HPDE6-E6E7 (cell line): Measurements from ENCODE around the gene AFF4.
"Not testable (repeated sequence)": the region's sequence is repeated elsewhere in the genome, so short reads cannot be mapped to it uniquely, and the experiment has no call there.

Experiments used
- DNase-seq: peaks from one replicate; pipeline ENCODE4 v3.0.0; 2011; ENCODE audit warnings: missing footprints; ENCODE audit errors: extremely low spot score

Gene AFF4

DNA sequence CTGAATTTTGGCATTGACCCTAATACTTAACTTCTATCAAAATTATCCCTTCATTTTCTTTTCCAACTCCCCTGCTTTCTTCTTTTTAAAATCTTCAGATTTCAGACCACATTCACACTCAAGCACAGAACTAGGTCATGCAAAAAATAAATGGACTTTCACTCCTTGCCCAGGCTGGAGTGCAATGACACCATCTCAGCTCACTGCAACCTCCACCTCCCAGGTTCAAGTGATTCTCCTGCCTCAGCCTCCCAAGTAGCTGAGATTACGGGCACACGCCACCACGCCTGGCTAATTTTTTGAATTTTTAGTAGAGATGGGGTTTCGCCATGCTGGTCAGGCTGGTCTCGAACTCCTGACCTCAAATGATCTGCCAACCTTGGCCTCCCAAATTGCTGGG lies 108.4 kb downstream of the AFF4 start:
- not testable (repeated sequence) for DNase-seq

DNA sequence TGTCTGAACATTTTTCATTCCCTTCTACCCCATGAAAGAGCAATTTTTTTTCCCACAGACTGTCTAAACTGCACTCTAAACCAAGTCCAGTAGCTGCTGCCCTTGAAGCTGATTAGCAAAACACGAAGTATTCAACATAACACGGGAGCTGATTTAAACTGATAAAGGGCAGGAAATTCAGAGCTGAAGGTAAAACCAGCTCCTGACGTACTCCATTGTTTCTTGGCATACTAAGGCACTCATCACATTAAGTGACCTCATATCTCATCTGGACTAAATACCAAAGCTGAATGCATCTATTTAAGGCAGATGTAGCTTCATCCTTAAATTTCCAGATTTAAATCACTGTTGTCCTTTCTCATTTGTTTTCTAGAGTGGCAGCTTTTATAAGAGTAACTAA lies 109.1 kb downstream of the AFF4 start:
- DNase-seq = no peak

DNA sequence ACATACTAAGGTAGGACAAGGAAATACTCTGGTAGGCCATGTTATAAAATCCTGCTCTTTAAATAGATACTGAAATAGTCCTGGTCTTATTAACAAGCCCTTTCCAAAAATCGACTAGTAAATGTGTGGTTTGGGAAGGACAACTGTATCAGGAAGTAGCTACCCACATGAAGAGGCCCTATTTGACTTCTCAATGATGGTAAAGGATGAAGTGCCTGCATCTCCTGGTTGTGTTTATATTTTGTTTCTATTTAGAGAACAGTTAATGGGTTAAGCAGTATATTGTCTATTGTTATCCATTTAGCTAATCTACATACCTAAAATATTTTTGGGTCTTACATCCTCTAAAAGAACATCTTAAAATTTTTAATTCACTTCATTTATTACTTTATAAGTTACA lies 109.6 kb downstream of the AFF4 start:
- DNase-seq = no peak

DNA sequence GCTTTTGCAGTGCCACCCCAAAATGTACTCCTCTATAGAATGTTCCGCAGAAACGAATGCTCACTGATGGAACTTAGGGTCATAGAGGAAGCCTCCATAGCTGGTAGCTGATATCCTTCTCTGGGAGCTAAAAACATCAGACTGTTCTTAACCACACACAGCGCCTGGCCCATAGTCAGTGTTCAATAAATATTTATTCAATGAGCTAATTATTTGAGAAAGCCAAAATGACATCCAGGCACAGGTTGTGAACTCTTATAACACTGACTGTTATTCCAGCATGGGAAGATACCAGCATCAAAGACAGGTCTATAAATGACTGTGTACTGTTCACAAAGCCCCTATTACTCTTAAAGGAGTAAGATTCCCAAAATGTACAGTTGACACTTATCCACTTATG lies 110.1 kb downstream of the AFF4 start:
- no peak for DNase-seq

DNA sequence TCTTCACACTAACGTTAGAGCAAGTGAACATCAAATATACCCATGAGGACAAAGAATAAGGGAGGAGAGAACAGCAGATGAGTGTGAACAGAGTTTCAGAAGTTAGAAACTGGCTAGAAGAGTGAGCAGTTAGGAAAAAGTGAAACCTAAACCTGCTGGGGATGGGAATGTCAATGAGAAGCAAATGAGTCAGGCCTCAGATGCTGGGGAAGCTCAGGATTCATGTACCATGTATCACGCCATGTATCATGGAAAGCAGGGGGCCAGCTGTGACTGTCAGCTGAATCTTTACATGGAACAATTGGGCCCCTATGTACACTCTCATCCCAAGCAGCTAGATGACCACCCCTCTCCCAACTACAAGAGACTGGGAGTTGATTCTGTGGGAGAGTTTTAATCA lies 113.4 kb downstream of the AFF4 start:
- no peak for DNase-seq

DNA sequence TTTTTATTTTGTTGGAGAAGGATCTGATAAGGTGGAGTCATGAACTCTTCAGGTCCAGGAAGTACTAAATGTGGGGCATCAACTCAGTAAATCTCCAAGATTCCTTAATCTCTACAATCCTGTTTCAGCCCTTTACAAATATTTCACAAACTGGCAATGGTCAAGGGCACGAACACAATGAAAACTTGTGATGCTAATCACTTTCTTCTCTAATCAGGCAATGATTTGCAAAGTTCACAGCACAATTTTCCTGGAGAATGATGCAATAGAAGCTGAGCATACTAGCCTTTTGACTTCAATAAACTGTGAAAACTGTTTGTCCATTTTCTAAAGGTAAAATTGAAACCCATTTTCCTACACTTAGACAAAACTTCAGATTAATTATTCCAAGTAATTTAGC lies 114.1 kb downstream of the AFF4 start:
- no peak for DNase-seq

DNA sequence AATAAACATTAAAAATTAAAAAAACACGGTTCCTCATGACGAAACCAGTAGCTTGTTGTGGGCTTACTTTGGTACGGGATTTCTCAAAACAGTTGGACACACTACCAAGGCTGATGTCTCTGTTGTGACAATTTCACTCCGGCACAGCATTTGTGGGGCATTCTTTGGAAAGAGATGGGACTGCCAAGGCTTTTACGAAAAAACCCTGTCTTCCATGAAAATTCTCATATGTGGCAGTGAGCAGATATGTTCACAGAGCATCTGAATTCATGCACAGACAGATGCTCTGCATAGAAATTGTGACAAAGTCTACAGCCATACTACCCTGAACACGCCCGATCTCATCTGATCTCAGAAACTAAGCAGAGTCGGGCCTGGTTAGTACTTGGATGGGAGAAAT lies 115.2 kb downstream of the AFF4 start:
- no peak for DNase-seq

DNA sequence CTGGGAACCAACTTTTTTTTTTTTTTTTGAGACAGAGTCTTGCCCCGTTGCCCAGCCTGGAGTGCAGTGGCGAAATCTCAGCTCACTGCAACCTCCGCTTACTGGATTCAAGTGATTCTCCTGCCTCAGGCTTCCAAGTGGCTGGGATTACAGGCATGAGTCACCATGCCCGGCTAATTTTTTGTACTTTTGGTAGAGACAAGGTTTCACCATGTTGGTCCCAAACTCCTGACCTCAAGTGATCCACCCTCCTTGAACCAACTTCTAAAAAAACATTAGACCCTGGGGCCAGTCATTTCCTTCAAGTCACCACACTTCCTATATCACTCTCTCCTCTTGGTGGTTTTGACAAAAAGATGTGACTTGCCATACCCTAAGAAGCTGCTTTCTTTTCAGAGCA lies 122.1 kb downstream of the AFF4 start:
- no peak for DNase-seq

DNA sequence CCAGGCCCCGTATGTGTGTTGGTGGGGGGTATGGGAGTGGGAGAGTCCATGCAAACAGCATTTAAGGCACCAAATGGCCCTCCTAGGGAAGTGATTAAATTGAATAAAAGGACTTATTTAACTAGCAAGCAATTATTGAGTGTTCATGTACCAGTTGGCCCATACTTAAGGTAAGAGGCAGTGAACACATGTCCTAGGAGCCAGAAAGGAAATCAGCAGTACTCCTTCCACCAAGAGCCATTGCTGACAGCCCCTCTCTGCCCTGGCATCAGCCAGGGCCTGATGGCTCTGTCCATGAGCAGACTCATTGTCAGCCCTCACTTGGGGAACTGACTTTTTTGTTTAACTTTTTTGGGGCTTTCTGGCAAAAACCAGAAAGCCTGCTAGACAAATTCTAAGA lies 122.5 kb downstream of the AFF4 start:
- DNase-seq = no peak

DNA sequence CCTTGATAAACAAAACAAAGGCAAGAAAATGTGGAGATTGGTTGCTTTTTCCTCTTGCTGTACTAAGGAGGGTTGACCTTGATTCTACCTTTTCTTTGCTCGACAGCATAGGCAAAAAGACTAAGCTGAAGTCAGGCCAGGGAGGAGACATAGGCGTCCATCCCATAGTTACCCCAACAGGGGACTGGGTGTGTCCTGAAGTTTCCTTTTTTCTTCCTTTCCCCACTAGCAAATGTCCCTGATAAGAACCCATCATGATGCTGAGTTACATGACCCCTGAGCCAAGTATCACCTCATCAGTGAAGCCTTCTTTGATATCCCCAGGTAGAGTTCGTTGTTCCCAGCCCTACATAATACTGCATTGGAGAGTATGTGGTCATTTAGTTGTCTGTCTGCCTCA lies 123.1 kb downstream of the AFF4 start:
- no peak for DNase-seq

DNA sequence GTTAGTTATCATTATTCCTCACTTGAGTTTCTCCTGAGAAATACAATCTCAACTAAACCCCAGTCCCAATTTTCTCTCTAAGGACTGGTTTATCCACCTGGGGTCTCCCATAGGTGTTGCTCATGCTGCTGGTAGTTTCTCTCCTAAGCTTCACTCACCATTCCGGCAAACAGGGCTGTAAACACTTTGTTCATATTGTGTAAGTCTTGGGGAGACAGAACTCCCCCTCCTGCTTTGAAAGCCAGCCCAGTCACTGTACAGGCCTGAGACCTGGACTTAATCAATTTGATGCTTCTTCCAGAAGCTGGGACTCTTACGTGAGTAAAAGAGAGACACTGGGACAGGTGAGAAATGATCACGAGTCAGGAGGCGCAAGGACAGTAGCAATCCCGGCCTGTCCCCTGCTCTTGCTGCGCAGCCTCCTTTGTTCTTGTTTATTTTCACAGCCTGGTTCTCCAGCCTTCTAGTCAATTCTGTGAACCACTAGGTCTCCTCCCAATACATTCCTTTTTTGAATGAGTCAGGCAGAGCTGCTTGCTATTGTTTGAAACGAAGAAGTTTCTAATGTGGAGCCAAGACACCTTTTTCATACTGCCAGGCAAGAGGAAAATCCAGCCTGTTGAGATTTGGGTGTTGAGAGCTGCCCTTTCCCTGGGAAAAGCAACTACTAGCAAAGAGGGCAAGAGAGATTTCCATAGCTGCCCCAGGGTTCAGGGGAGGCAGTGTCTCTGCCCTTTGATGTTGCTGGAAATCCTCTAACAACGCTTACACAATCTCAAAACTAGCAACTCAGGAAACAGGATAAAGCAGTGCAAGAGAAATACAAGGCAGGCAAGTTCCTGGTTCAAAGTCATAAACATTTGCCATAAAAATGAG lies 123.8 kb downstream of the AFF4 start:
- DNase-seq = no peak

DNA sequence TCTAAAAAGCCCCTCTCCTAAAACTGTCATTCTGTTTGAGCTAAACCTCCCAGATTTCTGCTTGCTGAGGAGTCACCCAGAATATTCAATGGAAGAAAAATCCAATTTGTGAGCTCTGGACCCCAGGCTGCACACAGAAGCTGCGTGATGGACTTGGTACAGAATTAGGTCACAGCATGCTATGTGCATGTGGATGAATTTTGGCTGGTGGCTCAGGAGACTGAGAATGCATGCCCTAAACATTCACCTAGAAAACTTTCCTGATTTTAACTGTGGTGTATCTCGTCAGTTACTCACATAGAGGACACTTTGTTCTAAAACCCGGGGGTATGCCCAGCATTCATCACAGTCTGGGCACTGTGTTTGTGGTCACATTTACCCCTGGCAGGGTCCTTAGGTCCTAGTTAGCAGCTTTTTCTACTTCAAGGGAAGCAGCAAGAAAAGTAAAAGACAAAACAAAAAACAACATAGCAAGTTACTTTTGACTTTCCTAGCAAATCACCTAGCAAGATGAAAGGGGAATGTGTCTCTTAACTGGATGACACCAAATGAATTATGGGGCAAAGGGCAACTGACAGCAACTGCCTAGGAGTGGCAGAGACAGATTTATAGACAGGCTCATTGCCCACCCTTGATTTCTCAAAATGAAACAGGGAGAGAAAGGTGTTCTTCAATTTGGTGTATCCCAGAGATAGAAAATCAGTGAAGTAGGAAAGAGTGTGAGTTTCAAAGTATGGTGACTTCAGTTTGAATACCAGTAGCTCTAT lies 124.7 kb downstream of the AFF4 start:
- no peak for DNase-seq

DNA sequence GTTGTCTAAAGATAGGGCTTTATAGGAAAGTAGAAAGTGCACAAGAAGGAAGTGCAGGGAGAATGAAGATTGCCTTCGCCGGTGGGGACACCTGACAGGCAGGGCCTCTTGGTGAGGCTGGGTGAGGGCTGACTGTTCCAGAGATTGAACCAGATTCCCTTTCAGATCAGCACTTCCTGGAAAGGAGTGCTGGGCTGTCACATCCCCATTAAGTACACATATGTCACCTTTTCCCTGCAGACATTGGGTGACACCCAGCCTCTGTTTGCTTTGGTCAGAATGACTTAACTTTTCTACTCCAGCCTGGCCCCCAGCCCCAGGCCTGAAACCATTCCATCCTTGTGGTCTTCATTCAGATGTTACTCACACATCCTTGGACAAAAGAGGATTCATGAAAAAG lies 125.6 kb downstream of the AFF4 start:
- DNase-seq = no peak

DNA sequence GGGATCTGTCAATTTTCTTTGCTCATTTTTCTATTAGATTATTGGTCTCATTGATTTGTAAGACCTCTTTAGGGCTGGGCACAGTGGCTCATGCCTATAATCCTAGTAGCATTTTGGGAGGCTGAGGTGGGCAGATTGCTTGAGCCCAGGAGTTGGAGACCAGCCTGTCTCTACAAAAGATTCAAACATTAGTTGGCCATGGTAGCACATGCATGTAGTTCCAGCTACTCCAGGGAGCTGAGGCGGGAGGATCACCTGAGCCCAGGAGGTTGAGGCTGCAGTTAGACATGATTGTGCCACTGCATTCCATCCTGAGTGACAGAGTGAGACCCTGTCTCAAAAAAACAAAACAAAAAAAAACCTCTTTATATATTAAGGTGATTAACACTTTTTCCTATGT lies 126.6 kb downstream of the AFF4 start:
- DNase-seq = no peak

DNA sequence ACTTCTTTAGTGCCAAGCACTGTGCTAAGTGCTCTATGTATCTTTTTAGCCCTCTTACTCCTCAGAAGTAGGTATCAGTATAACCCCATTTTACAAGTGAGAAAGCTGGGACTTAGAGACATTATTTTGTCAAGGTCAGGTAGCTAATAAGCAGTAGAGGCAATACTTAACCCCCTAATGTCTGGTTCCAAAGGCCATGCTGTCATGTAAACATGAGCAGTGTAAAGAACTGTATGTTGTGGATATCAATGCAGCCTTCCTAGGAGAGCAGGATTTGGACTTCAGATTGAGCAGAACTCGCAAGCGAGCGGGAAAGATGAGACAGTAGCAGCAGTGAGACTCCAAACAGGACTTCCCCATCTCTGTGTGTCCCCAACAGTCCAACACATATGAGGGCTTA lies 129.4 kb downstream of the AFF4 start:
- DNase-seq = no peak

DNA sequence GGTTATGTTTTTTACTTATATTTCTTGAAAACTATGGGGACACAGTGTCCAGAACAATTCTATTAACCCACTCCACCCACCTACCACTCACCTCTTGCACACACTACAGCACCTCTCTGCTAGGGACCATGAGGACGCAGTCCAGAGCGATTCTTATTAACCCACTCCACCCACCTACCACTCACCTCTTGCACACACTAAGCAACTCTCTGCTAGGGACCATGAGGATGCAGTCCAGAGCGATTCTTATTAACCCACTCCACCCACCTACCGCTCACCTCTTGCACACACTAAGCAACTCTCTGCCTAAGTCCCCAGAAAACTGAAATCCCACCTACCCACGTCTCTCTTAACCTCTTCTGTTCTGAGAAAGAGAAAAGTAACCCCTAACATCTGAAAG lies 130.8 kb downstream of the AFF4 start:
- DNase-seq = no peak

DNA sequence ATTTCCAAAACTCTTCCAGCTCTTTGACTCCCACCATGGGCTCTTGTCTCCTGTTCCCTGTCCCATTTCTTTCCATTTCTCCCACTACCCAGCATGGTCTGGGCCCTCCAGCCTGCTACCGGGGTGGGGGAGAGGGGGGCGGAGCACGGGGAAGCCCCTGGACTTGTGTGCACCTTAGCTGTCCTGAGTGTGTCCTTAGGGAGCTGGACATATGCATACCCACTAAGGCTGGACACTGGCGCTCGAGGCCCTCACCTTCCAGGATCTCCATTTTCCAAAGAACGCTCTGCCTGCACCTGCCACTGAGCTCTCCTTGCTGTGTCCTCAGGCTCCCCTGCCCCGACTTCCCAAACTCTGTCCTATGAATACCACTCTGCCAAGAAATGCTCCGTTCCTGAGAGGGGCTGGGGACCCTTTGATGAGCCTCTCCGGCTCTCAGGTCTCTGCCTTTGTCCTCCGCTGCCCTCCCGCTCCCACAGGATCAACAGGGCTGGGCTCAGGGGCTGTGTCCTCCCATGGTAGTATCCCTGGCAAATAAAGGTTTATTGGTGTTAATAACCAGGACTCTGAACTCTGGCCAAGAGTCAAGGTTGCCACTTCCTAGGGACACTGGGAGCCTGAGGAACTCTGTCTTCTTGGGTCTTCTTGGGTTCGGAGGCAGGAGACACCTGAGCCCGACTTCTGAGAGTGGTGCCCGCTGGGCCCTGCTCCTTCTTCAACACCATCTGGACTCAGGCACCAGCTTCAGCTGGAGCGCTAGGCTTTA lies 132.2 kb downstream of the AFF4 start:
- no peak for DNase-seq

DNA sequence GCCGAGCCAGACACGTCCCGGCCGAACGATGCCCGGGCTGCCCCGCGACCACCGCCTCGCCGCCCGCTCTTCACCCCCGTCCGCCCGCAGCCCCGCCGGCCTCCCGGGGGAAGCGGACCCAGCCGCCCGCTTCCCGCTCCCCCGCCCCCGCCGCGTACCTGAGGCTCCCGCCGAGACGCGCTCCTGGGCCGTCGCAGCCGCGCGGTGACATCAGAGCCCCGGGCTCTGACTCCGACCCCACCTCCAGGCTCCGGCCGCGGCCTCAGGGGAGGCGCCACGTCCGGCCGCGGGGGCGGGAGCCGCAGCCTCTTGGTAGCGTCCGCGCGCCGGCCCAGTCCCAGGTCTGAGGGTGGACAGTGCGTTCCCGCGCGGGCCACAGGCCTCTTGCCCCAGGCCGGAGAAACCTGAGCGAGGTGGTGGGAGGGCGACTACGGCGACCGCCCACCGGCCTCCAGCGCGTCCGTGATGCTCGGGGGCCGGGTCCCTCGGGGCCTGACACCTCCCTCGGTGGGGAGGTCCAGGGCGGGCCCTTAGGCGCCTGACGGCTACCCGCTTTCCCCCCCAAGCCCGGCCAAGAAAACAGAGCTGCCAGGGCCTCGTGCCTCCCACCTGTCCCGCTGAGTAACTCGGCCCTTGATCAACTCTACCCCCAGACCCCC lies 132.9 kb downstream of the AFF4 start, which contains the start of gene SHROOM1:
Gene SHROOM1, minus strand, starts transcription at position 212 of the 659 bp plus-strand sequence. CDS start 4,507 bp downstream, outside the sequence.
- DNase-seq = no peak

DNA sequence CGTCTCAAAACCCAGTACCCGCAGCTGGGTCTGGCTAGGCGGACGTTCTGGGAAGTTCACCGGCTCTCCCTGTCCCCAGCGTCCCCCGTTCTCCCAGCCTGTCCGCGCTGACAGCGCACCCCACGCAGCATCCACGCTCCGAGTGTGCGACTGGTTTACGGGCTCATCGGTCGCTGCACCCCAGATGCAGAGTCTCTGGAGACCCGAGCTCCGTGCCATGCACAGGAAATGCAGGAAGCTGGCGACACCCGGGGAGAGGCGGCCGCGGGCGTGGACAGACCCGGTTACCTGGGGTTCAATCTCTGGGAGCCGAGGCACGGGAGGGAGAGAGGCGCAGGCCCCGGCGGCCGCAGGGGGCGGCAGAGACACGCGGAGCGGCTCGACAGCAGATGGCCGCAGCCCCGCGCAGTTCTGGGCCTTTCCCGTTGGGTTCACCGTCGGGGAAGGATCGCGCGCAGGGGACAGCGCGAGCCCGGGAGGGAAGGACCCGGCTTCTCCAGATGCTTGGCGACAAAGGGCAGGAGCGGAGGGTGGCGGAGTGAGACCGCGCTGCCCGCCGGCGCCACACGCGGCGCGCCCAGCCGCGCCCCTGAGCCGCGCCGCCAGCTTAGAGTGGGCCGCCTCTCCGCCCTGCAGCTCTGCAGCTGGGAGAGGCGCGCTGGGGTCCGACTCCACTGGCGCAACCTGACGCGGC lies 133.5 kb downstream of the AFF4 start:
- peak; percentile 89 for DNase-seq

DNA sequence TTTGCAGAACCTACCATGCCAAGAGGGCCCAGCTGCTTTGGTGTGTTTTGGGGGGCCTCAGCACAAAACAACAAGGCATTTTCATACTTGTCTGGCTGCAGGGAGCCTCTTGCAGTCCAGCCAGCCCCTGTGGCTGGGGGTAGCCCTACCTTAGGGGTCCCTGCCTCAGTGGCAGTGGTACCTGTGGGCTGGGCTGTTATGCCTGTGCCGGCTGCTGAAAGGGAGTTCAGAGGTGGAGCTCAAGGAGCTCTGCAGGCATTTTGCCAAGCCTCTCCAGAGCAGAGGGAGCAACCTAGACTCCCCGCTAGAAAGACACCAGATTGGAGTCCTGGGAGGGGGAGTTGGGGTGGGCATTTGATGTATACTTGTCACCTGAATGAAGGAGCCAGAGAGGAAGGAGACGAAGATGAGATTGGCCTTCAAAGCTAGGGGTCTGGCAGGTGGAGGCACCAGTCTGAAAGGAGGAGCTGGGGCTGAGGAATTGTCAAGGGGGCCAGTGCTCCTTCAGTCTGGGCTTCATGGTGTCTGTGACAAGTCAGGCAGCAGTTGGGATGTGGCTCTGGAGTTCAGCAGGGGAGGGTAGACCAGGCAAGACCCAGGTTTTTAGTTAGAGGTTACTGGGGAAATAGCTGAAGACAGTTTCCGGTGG lies 134.5 kb downstream of the AFF4 start:
- DNase-seq = no peak
